ENCODE data around the gene IL17C. TPM values are rescaled to one million over a fixed set of nuclear protein-coding genes. Genes with fewer than 3 reads are reported as not detected.

Gene IL17C
- total RNA-seq, 2 donors from 2014 or later: not detected

DNA sequence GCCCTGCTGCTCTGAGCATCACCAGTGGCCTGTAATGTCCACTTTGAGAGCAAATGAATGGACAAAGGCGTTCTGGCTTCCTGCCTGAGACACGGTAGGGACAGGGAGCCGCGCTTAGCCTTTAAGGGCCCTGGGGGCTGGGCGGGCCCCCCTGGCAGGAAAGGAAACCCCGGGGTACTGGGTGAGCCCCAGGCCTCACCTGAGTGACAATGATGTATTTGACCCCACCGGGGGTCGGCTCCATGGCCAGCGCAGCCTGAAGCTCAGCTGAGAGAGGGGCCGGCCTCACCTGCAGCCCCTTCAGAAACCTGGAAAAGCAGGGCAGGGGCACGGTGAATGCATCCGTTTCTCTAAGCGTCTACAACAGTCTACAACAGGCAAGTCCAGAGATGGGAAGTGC, 14.7 kb downstream of the IL17C start:
- Histone ChIP-seq H3K9ac (ENCODE audit: low read depth in 2 of 2, low read length in 2 of 2) (no peak overlapping the region), H3K4me3 (no peak overlapping the region), H3K27me3 (no peaks in the 10 kb centered on the region), H3K4me1 (peaks cover 8% of the 10 kb centered on the region), H3K36me3 (no peaks in the 10 kb centered on the region), H3K27ac (no peak overlapping the region), H3K9me3 (no peaks in the 10 kb centered on the region)
- intact Hi-C loops (cut with DNase I): no loop called here
- DNase-seq: no peak
- TF ChIP-seq, protein P1, sequence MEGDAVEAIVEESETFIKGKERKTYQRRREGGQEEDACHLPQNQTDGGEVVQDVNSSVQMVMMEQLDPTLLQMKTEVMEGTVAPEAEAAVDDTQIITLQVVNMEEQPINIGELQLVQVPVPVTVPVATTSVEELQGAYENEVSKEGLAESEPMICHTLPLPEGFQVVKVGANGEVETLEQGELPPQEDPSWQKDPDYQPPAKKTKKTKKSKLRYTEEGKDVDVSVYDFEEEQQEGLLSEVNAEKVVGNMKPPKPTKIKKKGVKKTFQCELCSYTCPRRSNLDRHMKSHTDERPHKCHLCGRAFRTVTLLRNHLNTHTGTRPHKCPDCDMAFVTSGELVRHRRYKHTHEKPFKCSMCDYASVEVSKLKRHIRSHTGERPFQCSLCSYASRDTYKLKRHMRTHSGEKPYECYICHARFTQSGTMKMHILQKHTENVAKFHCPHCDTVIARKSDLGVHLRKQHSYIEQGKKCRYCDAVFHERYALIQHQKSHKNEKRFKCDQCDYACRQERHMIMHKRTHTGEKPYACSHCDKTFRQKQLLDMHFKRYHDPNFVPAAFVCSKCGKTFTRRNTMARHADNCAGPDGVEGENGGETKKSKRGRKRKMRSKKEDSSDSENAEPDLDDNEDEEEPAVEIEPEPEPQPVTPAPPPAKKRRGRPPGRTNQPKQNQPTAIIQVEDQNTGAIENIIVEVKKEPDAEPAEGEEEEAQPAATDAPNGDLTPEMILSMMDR (IDR thresholded peaks at IDR 0.05): no peak

GRCh38 chr16:88653596-88654362, 15.4 kb downstream of the IL17C start:
- Histone ChIP-seq H3K4me1 (peaks cover 8% of the 10 kb centered on the region), H3K9ac (ENCODE audit: low read depth in 2 of 2, low read length in 2 of 2) (no peak overlapping the region), H3K9me3 (no peaks in the 10 kb centered on the region), H3K27ac (no peak overlapping the region), H3K4me3 (no peak overlapping the region), H3K27me3 (no peaks in the 10 kb centered on the region), H3K36me3 (no peaks in the 10 kb centered on the region)
- no peak for DNase-seq
- TF ChIP-seq, protein P1 (IDR thresholded peaks at IDR 0.05): no peak
- intact Hi-C loops (cut with DNase I): no loop called here

DNA sequence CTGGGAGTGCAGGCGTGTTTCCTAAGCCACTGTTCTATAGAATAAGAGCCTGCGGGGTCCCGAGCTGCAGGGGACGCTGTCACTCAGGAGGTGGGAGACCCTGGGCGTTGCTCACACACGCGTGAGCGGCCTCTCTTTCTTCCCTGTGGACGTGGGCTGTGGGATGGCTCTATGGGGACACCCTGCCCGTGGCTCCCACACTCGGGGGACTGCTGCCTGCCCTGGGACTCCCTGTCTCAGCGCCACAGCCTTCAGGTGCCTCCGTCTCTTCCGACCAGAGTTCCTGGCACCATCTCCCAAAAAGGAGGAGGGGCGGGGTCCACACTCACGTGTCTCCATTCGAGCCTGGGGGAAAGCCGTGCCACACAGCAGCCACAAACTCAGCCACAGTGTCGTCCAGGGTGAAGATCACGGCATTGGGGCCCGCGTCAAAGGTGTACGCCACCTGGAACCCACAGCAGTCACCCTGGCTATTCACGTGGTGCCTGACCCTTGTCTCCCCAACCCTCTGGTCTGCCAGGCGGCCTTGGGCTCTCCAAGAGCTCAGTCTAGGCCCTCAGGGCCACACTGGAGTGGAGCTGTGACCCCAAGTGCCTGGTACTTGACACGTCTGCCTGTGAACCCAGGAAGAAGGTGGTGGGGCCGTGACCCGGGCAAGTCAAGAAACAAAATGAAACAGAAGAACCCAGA, 16.1 kb downstream of the IL17C start:
- no peak overlapping the region for H3K4me3 ChIP-seq
- no peak overlapping the region for H3K27ac ChIP-seq
- no peaks in the 10 kb centered on the region for H3K9me3 ChIP-seq
- no peaks in the 10 kb centered on the region for H3K27me3 ChIP-seq
- H3K36me3 ChIP-seq: no peaks in the 10 kb centered on the region
- H3K4me1 ChIP-seq: peaks cover 8% of the 10 kb centered on the region
- TF ChIP-seq, protein P1 (IDR thresholded peaks at IDR 0.05): no peak
- intact Hi-C loops (cut with DNase I): no loop called here
- DNase-seq: no peak
- no peak overlapping the region for H3K9ac ChIP-seq (ENCODE audit: low read depth in 2 of 2, low read length in 2 of 2)

DNA sequence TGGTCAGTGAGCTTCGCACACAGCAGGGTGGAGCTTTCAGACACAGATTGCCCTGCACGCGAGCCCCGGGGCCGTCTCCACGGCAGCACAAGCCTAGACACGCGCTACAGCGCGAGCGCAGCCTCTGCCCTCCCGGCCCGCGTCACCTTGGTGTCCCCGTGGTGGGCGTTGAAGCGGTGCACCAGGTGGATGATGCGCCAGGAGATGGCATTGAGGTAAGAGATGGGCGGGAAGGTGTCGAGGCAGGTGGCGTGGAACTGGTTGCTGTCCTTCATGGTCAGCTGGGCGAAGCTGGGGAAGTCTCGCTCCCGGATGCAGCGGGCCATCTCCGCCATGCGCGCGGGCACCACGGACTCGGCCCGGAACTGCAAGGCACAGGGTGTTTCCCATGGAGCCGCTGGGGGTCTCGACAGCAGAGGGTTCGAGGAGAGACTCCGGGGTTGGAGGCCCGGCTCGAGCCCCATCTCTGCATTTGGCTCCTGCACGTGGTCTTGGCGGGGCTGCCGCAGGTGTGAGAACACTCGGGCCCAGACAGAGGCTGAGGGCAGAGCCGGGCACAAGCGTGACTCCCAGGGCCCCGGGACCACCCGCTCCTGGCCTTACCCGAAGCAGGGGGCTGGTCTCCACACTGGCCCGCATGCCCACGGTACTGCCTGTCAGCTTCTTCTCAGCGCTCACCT, 16.8 kb downstream of the IL17C start:
- H3K27me3 ChIP-seq: no peaks in the 10 kb centered on the region
- H3K27ac ChIP-seq: no peak overlapping the region
- TF ChIP-seq, protein P1 (IDR thresholded peaks at IDR 0.05): no peak
- H3K9ac ChIP-seq (ENCODE audit: low read depth in 2 of 2, low read length in 2 of 2): no peak overlapping the region
- no peak overlapping the region for H3K4me3 ChIP-seq
- no peaks in the 10 kb centered on the region for H3K36me3 ChIP-seq
- DNase-seq: no peak
- intact Hi-C loops (cut with DNase I): no loop called here
- H3K4me1 ChIP-seq: peaks cover 8% of the 10 kb centered on the region
- H3K9me3 ChIP-seq: no peaks in the 10 kb centered on the region

DNA sequence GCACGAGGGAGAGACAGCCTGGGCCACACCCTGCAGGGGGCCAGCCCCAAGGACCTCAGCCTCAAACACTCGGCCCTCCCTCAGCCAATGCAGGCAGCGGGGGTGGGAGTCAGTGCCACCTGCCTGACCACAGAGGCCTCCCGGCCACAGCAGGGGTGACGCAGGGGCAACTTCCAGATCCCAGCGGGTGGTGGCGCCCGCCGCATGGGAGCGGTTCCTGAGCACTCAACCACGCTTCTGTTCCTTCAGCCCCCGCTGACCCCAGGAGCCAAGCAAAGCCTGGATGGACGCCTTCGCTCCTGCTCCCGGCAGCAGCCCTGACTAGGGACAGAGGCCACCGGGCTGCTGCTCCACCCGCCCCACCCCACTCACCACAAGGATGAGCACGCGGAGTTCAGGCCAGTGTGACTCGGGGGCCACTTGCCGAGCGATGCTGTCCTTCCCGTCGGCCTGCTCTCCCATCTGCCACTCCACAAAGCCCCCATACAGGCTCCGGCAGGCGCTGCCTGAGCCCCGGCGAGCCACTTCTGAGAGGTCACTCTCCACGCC, 17.4 kb downstream of the IL17C start:
- Histone ChIP-seq H3K4me1 (peaks cover 8% of the 10 kb centered on the region), H3K9ac (ENCODE audit: low read depth in 2 of 2, low read length in 2 of 2) (no peak overlapping the region)

More for the DNA sequence above, 17.4 kb downstream of the IL17C start:
- Histone ChIP-seq H3K36me3 (no peaks in the 10 kb centered on the region), H3K27ac (no peak overlapping the region), H3K27me3 (no peaks in the 10 kb centered on the region), H3K9me3 (no peaks in the 10 kb centered on the region), H3K4me3 (no peak overlapping the region)
- TF ChIP-seq, protein P1 (IDR thresholded peaks at IDR 0.05): no peak
- intact Hi-C loops (cut with DNase I): no loop called here
- DNase-seq: no peak
